HepG2 (cell line): ENCODE results near the gene PARP1. TPM values are rescaled to one million over a fixed set of nuclear protein-coding genes. Genes with fewer than 3 reads are reported as not detected.

Experiments used
- ATAC-seq: fragments of 200-7000 bp; cut with Tn5 transposase; 3 replicates; pipeline ENCODE4 v1.9.1; 2020; ENCODE audit warnings: mild to moderate bottlenecking, moderate library complexity
- BruUV-seq: library from RNA; stranded (reverse); fragments of 400-500 nt; replicated peaks from 2 replicates; lab custom pipeline; 2021; lab: Mats Ljungman, UMichigan
- CTCF ChIA-PET: fragments of 300-600 bp; formaldehyde crosslinking; extraction: SDS; loops from one replicate; lab custom pipeline; 2021; ENCODE audit warnings: low total read pairs, inconsistent platforms, low intra/inter-chr PET ratio; lab: Yijun Ruan, JAX
- POLR2A ChIA-PET: fragments of 350-600 bp; sonication (Branson Sonifier 250); formaldehyde crosslinking; loops from one replicate; lab custom pipeline; 2020; ENCODE audit warnings: antibody characterized with exemption, inconsistent platforms; lab: Yijun Ruan, JAX
- DNase-seq: peaks from one replicate; pipeline ENCODE4 v3.0.0-alpha.2; 2015; ENCODE audit warnings: low spot score
- FAIRE-seq: peaks from 3 replicates; lab custom pipeline; 2011; peaks lifted over from hg19 to GRCh38; lab: Jason Lieb, UNC
- H2AFZ ChIP-seq: one replicate; pipeline ENCODE4 v1.6.1; 2011; ENCODE audit warnings: low read length, inconsistent platforms
- H3K27ac ChIP-seq: fragments of 300-600 bp; 3 replicates; pipeline ENCODE4 v1.8.0; 2011; ENCODE audit warnings: mixed run types, mild to moderate bottlenecking, mixed read lengths, low read length, inconsistent platforms; ENCODE audit not compliant: insufficient read depth; ENCODE audit errors: extremely low read length
- H3K27me3 ChIP-seq, 2 experiments: fragments of 200-600 bp in 1 of 2; 2 replicates in 1 of 2; 3 replicates in 1 of 2; pipeline versions ENCODE4 v1.6.0 to v1.8.0; 2011; ENCODE audit warnings: low read length in 2 of 2, mild to moderate bottlenecking in 2 of 2, moderate library complexity in 2 of 2, inconsistent platforms in 1 of 2; ENCODE audit not compliant: insufficient read depth in 2 of 2, control insufficient read depth in 1 of 2
- H3K36me3 ChIP-seq, 2 experiments: fragments of 200-600 bp in 1 of 2; replicated peaks in 1 of 2; 2 replicates in 1 of 2; 3 replicates in 1 of 2; pipeline versions ENCODE4 v1.5.1 to v1.8.0; 2011; ENCODE audit warnings: low read length in 2 of 2, inconsistent platforms in 1 of 2; ENCODE audit not compliant: insufficient read depth in 2 of 2, control insufficient read depth in 1 of 2
- H3K4me1 ChIP-seq: 2 replicates; pipeline ENCODE4 v1.5.1; 2012; ENCODE audit warnings: low read length, inconsistent platforms; ENCODE audit not compliant: insufficient read depth
- H3K4me2 ChIP-seq: 2 replicates; pipeline ENCODE4 v1.6.0; 2011; ENCODE audit warnings: low read depth, low read length, inconsistent platforms
- H3K4me3 ChIP-seq, 3 experiments: fragments of 200-600 bp in 1 of 3; sonication (generic), shearing (Covaris generic) in 1 of 3; replicated peaks in 1 of 3; 2 replicates each; pipeline ENCODE4 v1.5.1; 2011 to 2016; ENCODE audit warnings: low read length in 3 of 3, inconsistent platforms in 2 of 3, low read depth in 2 of 3, mild to moderate bottlenecking in 2 of 3, control low read depth in 1 of 3, mixed read lengths in 1 of 3; ENCODE audit not compliant: insufficient read depth in 1 of 3
- H3K79me2 ChIP-seq: one replicate; pipeline ENCODE4 v1.6.1; 2011; ENCODE audit warnings: low read length, inconsistent platforms; ENCODE audit not compliant: insufficient read depth
- H3K9ac ChIP-seq: 2 replicates; pipeline ENCODE4 v1.6.0; 2011; ENCODE audit warnings: mild to moderate bottlenecking, low read depth, low read length, inconsistent platforms; ENCODE audit not compliant: insufficient read depth
- H3K9me3 ChIP-seq: 2 replicates; pipeline ENCODE4 v1.5.1; 2012; ENCODE audit warnings: mild to moderate bottlenecking, low read length
- H4K20me1 ChIP-seq: 2 replicates; pipeline ENCODE4 v1.6.0; 2011; ENCODE audit warnings: inconsistent platforms, mild to moderate bottlenecking, low read length, moderate library complexity; ENCODE audit not compliant: insufficient read depth
- HNRNPH1 ChIP-seq: fragments of 200-400 bp; formaldehyde crosslinking; optimal IDR thresholded peaks from 2 replicates; pipeline ENCODE3; 2017; ENCODE audit warnings: mild to moderate bottlenecking, low read depth, low read length
- MXI1 ChIP-seq: IDR thresholded peaks from 3 replicates; pipeline ENCODE4 v1.6.1; 2012; ENCODE audit warnings: low read depth, low read length, inconsistent platforms, borderline replicate concordance
- NKX3-1 ChIP-seq: sonication (generic); formaldehyde crosslinking; IDR thresholded peaks from 2 replicates; pipeline ENCODE4 v1.5.0; 2020; ENCODE audit warnings: missing genetic modification reagents
- RARA ChIP-seq: IDR thresholded peaks from 2 replicates; pipeline ENCODE4 v1.6.1; 2016; ENCODE audit warnings: missing genetic modification reagents, missing compliant biosample characterization
- ZNF574 ChIP-seq: sonication (generic); formaldehyde crosslinking; IDR thresholded peaks from 2 replicates; pipeline ENCODE4 v1.4.0; 2020; ENCODE audit warnings: missing genetic modification reagents
- ZNF749 ChIP-seq: sonication (generic); formaldehyde crosslinking; IDR thresholded peaks from 2 replicates; pipeline ENCODE4 v1.8.0; 2022; ENCODE audit warnings: mild to moderate bottlenecking, missing genetic modification reagents, moderate library complexity, borderline replicate concordance
- WGBS: methylation state at CpG from one replicate; pipeline ENCODE4 v1.1.6; 2017; ENCODE audit warnings: low lambda C conversion rate; 5-methylcytosine and 5-hydroxymethylcytosine counted together
- in situ Hi-C: cut with HindIII; loops from 2 replicates; pipeline ENCODE4 v1.10.0; 2017; ENCODE audit warnings: low pct_unique_long_range_greater_than_20kb; ENCODE audit not compliant: extremely low pct_ligation_motif_present
- intact Hi-C: fragments of 100-400 bp; cut with micrococcal nuclease; formaldehyde crosslinking; loops from one replicate; pipeline ENCODE4 v1.10.0; 2022; ENCODE audit not compliant: unreplicated experiment
- polyA plus RNA-seq, 8 experiments: library from polyadenylated mRNA; depleted of rRNA in 3 of 8; stranded (reverse) in 7 of 8; unstranded in 1 of 8; fragments of >200 nt; fragmentation: Illumina TruSeq in 4 of 8; extraction: Trizol in 4 of 8; gene quantifications; 2 replicates each; pipeline versions ENCODE4 v1.2.1 to v1.2.3, GENCODE V29; 2011 to 2016; ENCODE audit warnings: low read depth in 4 of 8, missing spikeins in 1 of 8, mixed read lengths in 1 of 8; ENCODE audit not compliant: insufficient read depth in 1 of 8
- total RNA-seq, 5 experiments: library from RNA; depleted of rRNA; stranded (reverse); fragments of >200 nt; fragmentation: Illumina TruSeq; extraction: Trizol; gene quantifications; 2 replicates each; pipeline ENCODE4 v1.2.3, GENCODE V29; 2016; ENCODE audit warnings: low read depth in 1 of 5

PARP1 gene
- total and polyA plus RNA-seq, 2 of the 13 experiments (the other 11 are each of a cell fraction or from before 2014, with no cell fraction given), result 50.1 to 85.2 TPM

- ATAC-seq (no peak), DNase-seq (no peak), FAIRE-seq (no peak)
- in situ Hi-C loops (loop anchor here (10.0 kb wide), 2 partner anchors 122 to 182 kb away; partner anchors contain the start of gene STUM), intact Hi-C loops (loop anchor here (10.0 kb wide), 2 partner anchors 122 to 182 kb away; partner anchors contain the start of gene STUM)
- no peaks in the 10 kb centered on the region for H3K36me3 ChIP-seq
- no peak overlapping the region for H3K4me2 ChIP-seq
- ChIA-PET POLR2A (no interaction called here), CTCF (no interaction called here)
- H2AFZ ChIP-seq, result no peak overlapping the region
- BruUV-seq, result no TSS peak
- TF ChIP-seq ZNF574 (CRISPR knock-in tag) (no peak), RARA (CRISPR knock-in tag) (no peak), NKX3-1 (no peak), HNRNPH1 (no peak)
- TF ChIP-seq, all 625 proteins: peak for 0
- no peaks in the 10 kb centered on the region for H3K27me3 ChIP-seq
- H3K9ac ChIP-seq, result no peak overlapping the region
- H3K79me2 ChIP-seq, result no peaks in the 10 kb centered on the region
- 71% methylated on average over 6 of the region's 6 CpGs for WGBS
- H4K20me1 ChIP-seq, result no peaks in the 10 kb centered on the region
- no peaks in the 10 kb centered on the region for H3K9me3 ChIP-seq
- H3K27ac ChIP-seq, result no peak overlapping the region
- H3K4me3 ChIP-seq, result no peak overlapping the region
- H3K4me1 ChIP-seq, result no peaks in the 10 kb centered on the region
Measured at GRCh38 chr1:226422478-226422877, 14.6 kb upstream of the PARP1 start.

GRCh38 chr1:226420897-226421296 lies 13.0 kb upstream of the PARP1 start:
- no peak for FAIRE-seq
- H3K27ac ChIP-seq, result no peak overlapping the region
- ChIA-PET POLR2A (no interaction called here), CTCF (no interaction called here)
- H2AFZ ChIP-seq, result no peak overlapping the region
- ATAC-seq, result no peak
- TF ChIP-seq ZNF749 (CRISPR knock-in tag), result no peak
- no peak for TF ChIP-seq MXI1
- H3K4me2 ChIP-seq, result no peak overlapping the region
- no peaks in the 10 kb centered on the region for H4K20me1 ChIP-seq
- no TSS peak for BruUV-seq
- H3K4me1 ChIP-seq, result no peaks in the 10 kb centered on the region
- H3K36me3 ChIP-seq, result no peaks in the 10 kb centered on the region
- H3K4me3 ChIP-seq, result no peak overlapping the region
- no peak overlapping the region for H3K9ac ChIP-seq
- intact Hi-C loops, result loop anchor here (10.0 kb wide), 2 partner anchors 124 to 184 kb away; partner anchors contain the start of gene STUM
- WGBS, result 40% methylated on average over 3 of the region's 3 CpGs
- no peaks in the 10 kb centered on the region for H3K9me3 ChIP-seq
- H3K79me2 ChIP-seq, result no peaks in the 10 kb centered on the region
- in situ Hi-C loops, result loop anchor here (10.0 kb wide), 2 partner anchors 124 to 184 kb away; partner anchors contain the start of gene STUM
- DNase-seq, result no peak
- H3K27me3 ChIP-seq, result no peaks in the 10 kb centered on the region
